PC-9 (cell line): ENCODE measurements around the gene FTO.

Source experiments
- EZH2 ChIP-seq: fragments of 200-600 bp; sonication (generic); IDR thresholded peaks from 2 replicates; pipeline ENCODE4 v1.8.0; 2017; ENCODE audit warnings: antibody characterized with exemption, low read depth
- TF ChIP-seq, protein P1 (sequence below): fragments of 200-600 bp; sonication (generic); conservative IDR thresholded peaks from 2 replicates; pipeline ENCODE4 v1.6.1; 2017; ENCODE audit warnings: mixed run types, antibody characterized with exemption, mild to moderate bottlenecking, moderate library complexity

DNA sequence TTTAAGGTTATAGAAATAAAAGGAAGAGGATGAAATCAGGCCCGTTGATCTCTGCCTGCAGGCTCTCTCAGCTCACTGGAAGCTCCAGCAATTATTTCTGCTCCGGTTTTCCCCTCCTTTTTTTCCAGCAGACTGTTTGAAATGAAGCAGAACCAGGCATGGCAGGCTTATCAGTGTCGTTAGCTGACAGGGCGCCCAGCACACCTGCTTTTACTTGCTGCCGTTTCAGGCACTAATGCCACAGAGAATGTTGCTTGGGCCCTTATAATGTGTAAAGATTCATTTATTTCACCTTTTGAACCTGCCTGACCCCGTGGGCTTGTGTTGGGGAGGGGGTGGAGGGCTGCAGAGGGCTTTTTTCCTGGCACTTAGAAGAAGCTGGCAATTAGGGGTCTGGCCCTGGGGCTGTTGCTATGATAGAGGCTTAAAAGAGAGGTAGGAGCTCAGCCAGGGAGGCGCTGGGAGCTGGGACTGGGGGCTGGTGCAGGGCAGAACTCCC is 474.6 kb downstream of the FTO start:
- TF ChIP-seq, protein P1, sequence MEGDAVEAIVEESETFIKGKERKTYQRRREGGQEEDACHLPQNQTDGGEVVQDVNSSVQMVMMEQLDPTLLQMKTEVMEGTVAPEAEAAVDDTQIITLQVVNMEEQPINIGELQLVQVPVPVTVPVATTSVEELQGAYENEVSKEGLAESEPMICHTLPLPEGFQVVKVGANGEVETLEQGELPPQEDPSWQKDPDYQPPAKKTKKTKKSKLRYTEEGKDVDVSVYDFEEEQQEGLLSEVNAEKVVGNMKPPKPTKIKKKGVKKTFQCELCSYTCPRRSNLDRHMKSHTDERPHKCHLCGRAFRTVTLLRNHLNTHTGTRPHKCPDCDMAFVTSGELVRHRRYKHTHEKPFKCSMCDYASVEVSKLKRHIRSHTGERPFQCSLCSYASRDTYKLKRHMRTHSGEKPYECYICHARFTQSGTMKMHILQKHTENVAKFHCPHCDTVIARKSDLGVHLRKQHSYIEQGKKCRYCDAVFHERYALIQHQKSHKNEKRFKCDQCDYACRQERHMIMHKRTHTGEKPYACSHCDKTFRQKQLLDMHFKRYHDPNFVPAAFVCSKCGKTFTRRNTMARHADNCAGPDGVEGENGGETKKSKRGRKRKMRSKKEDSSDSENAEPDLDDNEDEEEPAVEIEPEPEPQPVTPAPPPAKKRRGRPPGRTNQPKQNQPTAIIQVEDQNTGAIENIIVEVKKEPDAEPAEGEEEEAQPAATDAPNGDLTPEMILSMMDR = no peak
- no peak for TF ChIP-seq EZH2
